SU-DHL-6 (cell line): ENCODE measurements around the gene ZDHHC3.

Experiments used
- H2AFZ ChIP-seq: fragments of 200-600 bp; sonication (generic); 2 replicates; pipeline ENCODE4 v1.6.1; 2014; ENCODE audit warnings: low read depth, mild to moderate bottlenecking, moderate library complexity, mixed read lengths, antibody characterized with exemption, low read length; ENCODE audit not compliant: severe bottlenecking
- H3F3A ChIP-seq: fragments of 200-600 bp; shearing (Covaris generic); 2 replicates; pipeline ENCODE4 v1.6.0; 2016; ENCODE audit warnings: antibody characterized with exemption, mild to moderate bottlenecking; ENCODE audit not compliant: insufficient read depth
- H3K27ac ChIP-seq: fragments of 200-600 bp; sonication (generic); 2 replicates; pipeline ENCODE4 v1.5.1; 2016; ENCODE audit warnings: low read depth, mild to moderate bottlenecking, low read length, moderate library complexity, mixed read lengths
- H3K27me3 ChIP-seq: fragments of 200-600 bp; sonication (generic), shearing (Covaris generic); 2 replicates; pipeline ENCODE4 v1.6.0; 2014; ENCODE audit warnings: mild to moderate bottlenecking, low read length
- H3K36me3 ChIP-seq: fragments of 200-600 bp; sonication (generic); 2 replicates; pipeline ENCODE4 v1.6.1; 2014; ENCODE audit warnings: mild to moderate bottlenecking, low read length, mixed read lengths
- H3K4me2 ChIP-seq: fragments of 300-600, 200-600 bp; shearing (Covaris generic), sonication (generic); 2 replicates; pipeline ENCODE4 v1.6.0; 2014; ENCODE audit warnings: low read length, low read depth, mild to moderate bottlenecking; ENCODE audit not compliant: poor library complexity, severe bottlenecking
- H3K4me3 ChIP-seq: fragments of 200-600 bp; sonication (generic); 2 replicates; pipeline ENCODE4 v1.5.1; 2014; ENCODE audit warnings: antibody characterized with exemption, low read length, mild to moderate bottlenecking, mixed read lengths; ENCODE audit not compliant: insufficient read depth, poor library complexity, severe bottlenecking
- H3K79me2 ChIP-seq: fragments of 200-600 bp; sonication (generic); 2 replicates; pipeline ENCODE4 v1.6.1; 2014; ENCODE audit warnings: mild to moderate bottlenecking, low read length, moderate library complexity; ENCODE audit not compliant: insufficient read depth
- H3K9ac ChIP-seq: fragments of 200-600 bp; sonication (generic); 2 replicates; pipeline ENCODE4 v1.7.0; 2014; ENCODE audit warnings: mild to moderate bottlenecking, low read length
- H3K9me2 ChIP-seq: fragments of 200-600 bp; sonication (generic); replicated peaks from 2 replicates; pipeline ENCODE4 v1.6.1; 2014; ENCODE audit warnings: low read length; ENCODE audit not compliant: insufficient read depth
- H3K9me3 ChIP-seq: fragments of 200-600 bp; sonication (generic); 2 replicates; pipeline ENCODE4 v1.6.1; 2014; ENCODE audit warnings: low read length, mixed read lengths; ENCODE audit not compliant: insufficient read depth
- H4K20me1 ChIP-seq: fragments of 200-600 bp; sonication (generic); 2 replicates; pipeline ENCODE4 v1.6.1; 2014; ENCODE audit warnings: low read depth, mild to moderate bottlenecking, antibody characterized with exemption, low read length, moderate library complexity, mixed read lengths
- EZH2phosphoT487 ChIP-seq: fragments of 200-600 bp; sonication (generic), shearing (Covaris generic); conservative IDR thresholded peaks from 2 replicates; pipeline ENCODE4 v1.6.1; 2018; ENCODE audit warnings: mild to moderate bottlenecking, antibody characterized with exemption, low read length, moderate library complexity, mixed read lengths
- TF ChIP-seq, protein P1 (sequence below): fragments of 200-600 bp; sonication (generic); IDR thresholded peaks from one replicate; pipeline ENCODE4 v1.5.1; 2017; ENCODE audit warnings: antibody characterized with exemption, mild to moderate bottlenecking, low read length, moderate library complexity; ENCODE audit not compliant: insufficient read depth, poor library complexity, severe bottlenecking

Gene ZDHHC3

DNA sequence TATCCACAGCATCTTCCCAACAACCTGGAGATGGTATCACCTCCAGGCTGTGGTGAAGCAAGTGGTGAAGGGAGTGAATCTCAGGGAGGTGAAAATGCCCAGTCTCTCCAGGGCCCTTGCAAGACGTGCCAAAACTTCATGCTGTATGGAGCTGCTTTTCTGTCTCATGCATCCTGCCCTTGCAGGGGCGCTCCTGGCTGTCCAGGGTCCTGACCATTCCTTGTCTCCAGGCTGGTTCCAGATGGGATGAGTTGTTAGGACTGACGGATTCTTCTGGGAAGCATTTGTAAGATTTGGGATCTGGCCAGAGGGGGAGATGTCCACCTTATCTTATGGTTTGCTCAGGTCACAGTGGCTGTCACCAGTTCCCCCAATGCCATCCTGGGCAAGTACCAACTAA, 85.7 kb downstream of the ZDHHC3 start:
- Histone ChIP-seq H3F3A (no peaks in the 10 kb centered on the region), H3K9me3 (no peaks in the 10 kb centered on the region), H3K79me2 (no peaks in the 10 kb centered on the region), H3K9ac (no peak overlapping the region), H3K9me2 (no peaks in the 10 kb centered on the region), H3K27me3 (no peaks in the 10 kb centered on the region), H3K27ac (no peak overlapping the region), H3K4me2 (no peak overlapping the region), H3K36me3 (no peaks in the 10 kb centered on the region), H3K4me3 (no peak overlapping the region), H4K20me1 (no peaks in the 10 kb centered on the region), H2AFZ (no peak overlapping the region)
- TF ChIP-seq, protein P1, sequence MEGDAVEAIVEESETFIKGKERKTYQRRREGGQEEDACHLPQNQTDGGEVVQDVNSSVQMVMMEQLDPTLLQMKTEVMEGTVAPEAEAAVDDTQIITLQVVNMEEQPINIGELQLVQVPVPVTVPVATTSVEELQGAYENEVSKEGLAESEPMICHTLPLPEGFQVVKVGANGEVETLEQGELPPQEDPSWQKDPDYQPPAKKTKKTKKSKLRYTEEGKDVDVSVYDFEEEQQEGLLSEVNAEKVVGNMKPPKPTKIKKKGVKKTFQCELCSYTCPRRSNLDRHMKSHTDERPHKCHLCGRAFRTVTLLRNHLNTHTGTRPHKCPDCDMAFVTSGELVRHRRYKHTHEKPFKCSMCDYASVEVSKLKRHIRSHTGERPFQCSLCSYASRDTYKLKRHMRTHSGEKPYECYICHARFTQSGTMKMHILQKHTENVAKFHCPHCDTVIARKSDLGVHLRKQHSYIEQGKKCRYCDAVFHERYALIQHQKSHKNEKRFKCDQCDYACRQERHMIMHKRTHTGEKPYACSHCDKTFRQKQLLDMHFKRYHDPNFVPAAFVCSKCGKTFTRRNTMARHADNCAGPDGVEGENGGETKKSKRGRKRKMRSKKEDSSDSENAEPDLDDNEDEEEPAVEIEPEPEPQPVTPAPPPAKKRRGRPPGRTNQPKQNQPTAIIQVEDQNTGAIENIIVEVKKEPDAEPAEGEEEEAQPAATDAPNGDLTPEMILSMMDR: no peak
- no peak for TF ChIP-seq EZH2phosphoT487

DNA sequence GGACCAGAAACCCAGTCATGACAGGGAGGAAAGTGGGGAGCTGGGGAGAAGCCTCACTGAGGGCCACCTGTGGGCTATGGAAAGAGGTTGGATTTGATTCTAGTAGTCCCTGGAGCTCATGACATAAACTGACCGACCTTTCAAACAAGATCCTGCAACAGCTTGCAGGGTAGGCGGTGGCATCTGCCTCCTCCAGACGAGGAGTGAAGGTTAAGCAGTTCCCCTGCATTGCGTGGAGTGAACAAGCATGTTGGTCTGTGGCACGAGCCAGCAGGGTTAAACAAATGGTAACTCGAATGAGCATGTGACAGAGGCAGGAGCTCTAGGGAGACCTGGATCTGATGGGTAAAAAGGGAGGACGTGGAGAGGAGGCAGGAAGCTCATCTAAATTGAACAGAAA, 88.9 kb downstream of the ZDHHC3 start:
- H2AFZ ChIP-seq: no peak overlapping the region
- no peaks in the 10 kb centered on the region for H3F3A ChIP-seq

DNA sequence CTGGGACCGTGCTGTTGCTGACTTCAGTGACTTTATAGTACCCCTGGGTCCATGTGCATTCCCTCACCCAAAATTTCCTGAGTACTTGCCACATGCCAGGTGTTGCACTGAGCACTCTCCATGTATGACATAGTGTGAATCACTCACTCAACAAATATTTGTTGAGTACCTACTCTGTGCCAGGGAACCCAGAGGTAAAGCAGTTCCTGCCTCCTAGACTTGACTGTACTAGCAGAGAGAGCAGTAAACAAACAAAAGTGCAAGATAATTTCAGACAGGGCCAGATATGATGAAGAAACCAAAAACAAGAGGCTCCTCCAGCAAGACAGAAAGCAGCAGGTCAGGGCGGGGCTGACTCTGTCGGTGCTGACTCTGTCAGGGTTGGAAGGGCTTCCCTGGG, 89.4 kb downstream of the ZDHHC3 start:
- no peaks in the 10 kb centered on the region for H3K9me3 ChIP-seq
- no peaks in the 10 kb centered on the region for H3K36me3 ChIP-seq
- no peak overlapping the region for H3K27ac ChIP-seq
- TF ChIP-seq, protein P1: no peak
- TF ChIP-seq EZH2phosphoT487: no peak
- no peaks in the 10 kb centered on the region for H3K9me2 ChIP-seq
- no peaks in the 10 kb centered on the region for H3K79me2 ChIP-seq
- H4K20me1 ChIP-seq: no peaks in the 10 kb centered on the region
- H2AFZ ChIP-seq: no peak overlapping the region
- no peak overlapping the region for H3K4me2 ChIP-seq
- no peak overlapping the region for H3K4me3 ChIP-seq
- no peak overlapping the region for H3K9ac ChIP-seq
- no peaks in the 10 kb centered on the region for H3F3A ChIP-seq
- H3K27me3 ChIP-seq: no peaks in the 10 kb centered on the region

More for the DNA sequence above, 88.9 kb downstream of the ZDHHC3 start:
- H3K9me3 ChIP-seq: no peaks in the 10 kb centered on the region
- no peaks in the 10 kb centered on the region for H3K27me3 ChIP-seq
- TF ChIP-seq, protein P1: no peak
- TF ChIP-seq EZH2phosphoT487: no peak
- no peak overlapping the region for H3K4me2 ChIP-seq
- H3K4me3 ChIP-seq: no peak overlapping the region
- no peaks in the 10 kb centered on the region for H3K9me2 ChIP-seq
- no peaks in the 10 kb centered on the region for H3K36me3 ChIP-seq
- no peaks in the 10 kb centered on the region for H4K20me1 ChIP-seq
- no peak overlapping the region for H3K27ac ChIP-seq
- no peaks in the 10 kb centered on the region for H3K79me2 ChIP-seq
- no peak overlapping the region for H3K9ac ChIP-seq
